Activated naive CD4-positive, alpha-beta T cell treated with Interleukin-2 at 50 U/mL for 16 hours (primary cell): ENCODE results near the gene ARHGAP15.

Experiments used
- DNase-seq: peaks from one replicate; pipeline ENCODE4 v3.0.0-alpha.2; 2020

Gene ARHGAP15

DNA sequence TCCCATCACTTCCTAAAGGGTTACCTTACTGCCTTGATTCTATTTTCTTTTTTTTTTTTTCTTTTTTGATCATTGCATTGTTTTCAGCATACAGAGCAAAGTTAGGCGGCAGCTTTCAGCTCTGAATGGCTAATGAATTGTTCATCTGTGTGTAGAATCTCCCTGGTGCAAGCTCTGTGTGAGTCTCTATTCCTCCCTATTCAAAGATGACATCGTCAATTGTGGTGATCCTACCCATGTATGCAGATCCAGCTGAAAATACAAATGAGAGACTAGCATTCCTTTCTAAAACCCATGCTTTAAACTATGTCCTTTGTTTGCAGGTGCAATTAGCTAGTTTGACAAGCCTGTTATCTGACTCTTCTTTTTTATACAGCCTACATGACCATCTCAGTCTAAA is 539.0 kb downstream of the ARHGAP15 start:
- no peak for DNase-seq

DNA sequence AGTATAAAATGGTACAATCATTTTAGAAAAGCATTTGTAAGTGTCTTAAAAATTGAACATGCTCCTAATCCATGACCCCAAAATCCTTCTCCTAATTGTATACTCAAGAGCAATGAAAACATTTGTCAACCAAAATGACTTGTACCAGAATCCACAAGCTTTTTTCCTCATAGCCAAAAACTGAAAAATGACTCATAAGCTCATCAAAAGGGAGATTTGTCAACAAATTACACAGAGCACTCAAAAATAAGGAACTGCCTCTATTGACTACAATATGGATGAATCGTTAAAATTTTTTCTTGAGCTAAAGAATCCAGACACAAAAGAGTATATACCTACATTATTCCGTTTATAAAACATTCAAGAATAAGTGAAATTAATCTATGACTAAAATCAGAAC is 544.8 kb downstream of the ARHGAP15 start:
- no peak for DNase-seq

DNA sequence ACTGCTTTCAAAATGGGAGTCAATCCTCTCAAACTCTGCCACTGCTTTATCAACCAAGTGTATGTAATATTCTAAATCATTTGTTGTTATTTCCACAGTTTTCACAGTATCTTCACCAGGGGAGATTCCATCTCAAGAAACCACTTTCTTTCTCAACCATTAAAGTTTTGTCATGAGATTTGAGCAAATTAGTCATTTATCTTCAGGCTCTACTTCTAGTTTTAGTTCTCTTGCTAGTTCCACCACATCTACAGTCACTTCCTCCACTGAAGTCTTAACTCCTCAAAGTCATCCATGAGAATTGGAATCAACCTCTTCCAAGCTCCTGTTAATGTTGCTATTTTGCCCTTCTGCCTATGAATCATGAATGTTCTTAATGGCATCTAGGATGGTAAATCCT is 545.8 kb downstream of the ARHGAP15 start:
- no peak for DNase-seq

DNA sequence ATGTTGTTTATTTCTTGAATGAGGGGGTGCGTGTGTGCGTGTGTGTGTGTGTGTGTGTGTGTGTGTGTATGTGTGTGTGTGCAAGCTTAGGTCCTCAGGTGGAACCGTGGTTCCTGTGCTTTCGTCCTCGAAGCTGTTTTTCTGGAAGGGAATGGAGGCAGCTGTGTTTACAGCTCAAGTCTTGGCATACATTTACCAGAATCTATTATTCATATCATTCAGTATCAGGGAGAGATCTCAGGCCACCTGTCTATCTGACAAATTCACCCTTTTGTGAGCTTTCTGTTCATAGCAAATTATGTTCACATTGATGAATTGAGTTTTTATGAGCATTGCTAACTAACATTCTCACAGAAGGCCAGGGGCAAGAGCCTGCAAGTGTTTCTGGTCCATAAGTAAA is 550.4 kb downstream of the ARHGAP15 start:
- DNase-seq = no peak

DNA sequence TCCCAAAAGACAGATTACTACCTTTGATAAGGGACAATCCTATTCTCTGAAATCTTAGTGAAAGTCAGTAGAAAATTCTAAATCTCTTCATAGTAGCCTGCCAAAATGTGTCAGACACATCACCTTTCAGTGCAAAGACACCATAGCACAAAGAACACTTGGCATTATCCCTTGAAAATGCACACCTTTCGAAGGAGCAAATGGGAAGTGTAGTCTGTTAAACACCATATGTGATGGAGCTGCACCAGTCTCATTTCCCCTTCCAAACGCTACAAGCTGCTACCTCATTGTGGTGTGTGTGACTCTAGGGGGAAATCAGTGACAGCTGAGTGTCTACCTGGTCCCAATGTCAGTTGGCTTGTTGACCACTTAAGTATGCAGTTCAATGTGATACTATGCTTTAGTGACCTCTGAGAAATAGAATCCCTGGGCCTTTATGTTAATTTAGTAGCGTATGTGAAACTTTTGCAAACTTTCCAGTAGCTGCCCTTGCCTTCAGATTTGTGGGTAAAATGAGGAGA is 551.7 kb downstream of the ARHGAP15 start:
- no peak for DNase-seq

DNA sequence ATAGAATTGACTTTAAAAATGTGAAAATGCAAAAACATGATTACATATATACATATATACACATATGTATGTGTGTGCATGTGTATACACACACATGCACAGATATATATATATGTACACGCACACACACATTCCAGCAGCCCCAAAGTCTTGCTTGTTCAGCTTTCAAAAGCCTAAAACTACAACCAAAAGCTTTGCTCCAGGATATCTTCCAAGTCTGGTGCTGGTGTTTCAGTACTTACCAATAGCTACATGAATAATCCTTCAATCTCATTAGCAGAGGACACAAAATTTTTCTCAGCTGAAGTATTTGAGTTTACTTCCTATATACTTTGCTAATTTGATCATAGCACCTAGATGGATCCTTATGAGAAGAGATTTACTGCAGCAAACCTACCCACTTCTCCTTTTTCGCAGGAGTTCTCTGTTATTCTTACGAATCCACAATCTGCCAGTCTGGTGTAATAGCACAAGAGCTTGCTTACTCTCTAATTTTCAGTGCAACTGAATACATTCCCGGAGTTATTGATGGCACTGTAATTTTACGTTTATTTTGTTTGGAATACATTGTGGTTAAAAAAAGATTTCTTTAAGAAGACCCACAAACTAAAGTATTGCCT is 553.3 kb downstream of the ARHGAP15 start:
- DNase-seq = no peak

DNA sequence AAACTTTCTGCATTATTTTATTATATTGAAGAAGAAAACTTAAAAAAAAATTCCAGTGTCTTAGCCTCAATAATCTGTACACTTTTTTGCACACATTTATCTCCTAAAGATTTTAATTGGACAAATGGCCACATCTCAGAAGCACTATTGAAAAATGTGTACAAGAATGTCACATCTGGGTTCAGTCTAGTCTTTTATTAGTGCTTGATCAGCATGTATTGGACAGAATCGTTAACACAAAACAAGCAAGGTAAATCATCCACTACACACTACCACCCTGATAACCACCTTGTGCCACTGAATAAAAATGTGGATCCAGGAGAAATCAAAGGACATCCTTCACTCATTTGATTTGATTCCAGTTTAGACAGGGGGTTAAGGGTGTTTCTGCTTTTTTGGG is 554.8 kb downstream of the ARHGAP15 start:
- no peak for DNase-seq

DNA sequence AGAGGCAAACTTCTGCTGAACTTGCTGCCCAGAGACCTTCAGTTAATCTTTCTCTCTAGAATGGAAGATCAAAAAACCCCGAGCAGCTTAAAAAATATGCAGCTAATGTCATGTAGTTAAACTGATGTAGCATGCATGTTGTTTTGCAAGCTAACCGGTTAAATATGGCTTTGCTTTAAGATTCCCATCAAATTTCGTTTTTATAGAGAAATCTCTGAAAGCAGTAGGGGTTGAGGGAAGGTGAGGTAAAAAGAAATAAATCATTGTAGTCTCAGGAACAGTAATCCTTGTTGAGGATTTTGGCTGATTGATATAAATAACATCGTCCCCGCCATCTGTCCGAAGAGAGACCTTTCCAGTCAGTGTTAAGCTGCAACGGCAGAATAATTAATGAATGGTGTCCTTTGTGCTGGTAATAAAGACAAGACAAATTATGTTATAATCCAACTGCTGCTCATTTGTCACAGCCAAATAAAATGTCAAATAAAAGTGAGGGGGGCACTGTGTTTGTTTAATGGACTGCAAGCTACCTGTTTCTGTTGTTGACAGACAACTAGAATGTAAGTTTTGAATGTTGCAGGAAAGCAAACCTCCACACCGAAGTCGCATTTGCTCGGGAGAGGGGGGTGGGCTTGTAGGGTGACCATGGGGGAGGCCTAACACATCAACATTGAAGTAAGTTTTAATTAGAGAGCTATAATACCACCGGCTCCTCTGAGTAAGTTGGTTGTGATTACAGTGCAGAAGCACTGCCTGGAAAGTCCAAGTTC is 555.5 kb downstream of the ARHGAP15 start:
- DNase-seq = no peak

DNA sequence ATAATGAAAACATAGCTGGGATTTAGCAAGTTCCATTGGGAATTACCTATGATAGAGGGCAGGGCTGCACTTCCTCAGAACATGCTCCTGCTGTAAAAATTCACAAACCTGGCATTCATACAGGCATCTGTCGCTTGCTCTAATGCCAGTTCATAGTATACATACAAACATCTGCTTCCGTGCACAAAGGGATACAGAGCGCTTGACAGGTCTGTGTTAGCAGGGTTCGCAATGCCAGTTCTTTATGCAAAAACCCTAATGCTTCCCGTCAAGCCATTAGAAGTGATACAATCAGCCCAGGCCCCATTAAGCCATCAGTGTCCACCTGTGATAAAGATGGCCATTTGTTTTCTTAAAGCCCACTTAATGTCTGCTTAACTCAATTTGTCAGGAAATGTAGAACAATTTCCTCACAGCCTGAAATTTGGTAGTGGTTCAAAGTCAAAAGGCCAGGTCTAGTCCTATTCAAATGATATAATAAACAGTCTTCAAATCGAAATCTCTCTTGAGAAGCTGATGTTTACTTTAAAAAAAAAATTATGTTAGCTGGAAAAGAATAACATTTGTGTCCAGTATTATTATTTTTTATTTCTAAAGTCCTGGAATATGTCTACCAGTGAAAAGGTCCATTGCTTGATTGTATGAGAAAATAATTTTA is 556.3 kb downstream of the ARHGAP15 start:
- no peak for DNase-seq

DNA sequence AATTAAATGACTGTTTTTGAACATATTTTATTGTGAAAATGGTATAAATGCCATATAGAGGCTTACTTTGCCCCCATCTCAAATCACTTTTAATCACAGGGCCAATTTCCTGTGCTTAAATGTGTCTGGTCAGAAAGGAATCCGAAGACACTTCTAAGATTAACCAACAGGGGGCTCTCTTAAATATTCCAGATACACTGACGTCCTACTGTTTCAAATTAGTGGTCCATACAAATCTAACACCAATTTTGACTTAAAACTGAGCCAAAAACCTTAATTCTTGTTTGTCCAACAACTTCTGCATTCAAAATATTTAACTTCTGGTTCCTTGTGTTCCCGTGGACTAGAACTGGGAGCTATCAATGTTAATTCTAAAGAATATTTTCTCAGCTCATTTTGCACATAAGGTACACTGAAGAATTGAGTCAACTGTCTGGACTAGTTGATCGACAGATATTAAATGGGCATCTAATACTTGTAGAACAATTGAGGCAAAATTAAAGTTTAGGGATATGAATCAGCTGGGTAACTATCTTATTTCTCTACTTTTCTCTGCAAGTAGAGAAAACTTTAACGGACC is 557.5 kb downstream of the ARHGAP15 start:
- no peak for DNase-seq

DNA sequence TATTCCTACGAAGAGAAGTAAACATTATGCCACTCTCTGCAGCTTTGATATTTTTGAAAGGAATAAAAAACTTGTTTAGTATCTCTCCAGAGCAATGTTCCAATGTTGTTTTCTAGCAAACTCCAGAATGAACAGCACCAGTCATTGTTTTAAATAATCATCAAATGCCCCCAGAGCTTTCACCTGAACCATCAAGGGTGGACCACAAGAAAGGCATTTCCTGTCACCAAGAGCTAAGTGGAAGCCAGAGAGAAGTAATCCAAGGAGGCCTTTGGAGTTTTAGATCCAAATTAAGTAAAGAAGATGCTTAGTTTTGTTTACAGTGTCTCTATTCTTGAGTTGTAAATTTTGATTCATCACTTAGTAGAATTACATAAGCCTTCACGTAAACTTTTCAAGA is 559.0 kb downstream of the ARHGAP15 start:
- no peak for DNase-seq

DNA sequence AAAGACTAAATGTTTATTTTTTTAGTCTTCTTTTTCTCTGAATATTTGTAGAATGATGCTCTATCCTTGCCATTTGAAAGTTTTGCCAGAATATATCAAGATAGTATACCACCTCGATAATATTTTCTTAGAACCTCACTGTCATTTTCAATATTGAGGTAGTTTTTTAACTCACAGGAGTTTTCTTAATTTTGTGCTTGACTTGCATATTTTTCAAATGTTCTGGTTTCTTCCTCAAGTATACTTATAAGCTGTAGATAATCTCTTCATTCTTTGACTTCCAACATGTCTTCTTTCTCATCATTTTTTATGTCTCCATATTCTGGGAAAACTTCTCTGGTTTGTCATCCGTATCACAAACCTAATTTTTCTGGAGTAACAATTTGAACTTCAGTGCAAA is 559.6 kb downstream of the ARHGAP15 start:
- no peak for DNase-seq

DNA sequence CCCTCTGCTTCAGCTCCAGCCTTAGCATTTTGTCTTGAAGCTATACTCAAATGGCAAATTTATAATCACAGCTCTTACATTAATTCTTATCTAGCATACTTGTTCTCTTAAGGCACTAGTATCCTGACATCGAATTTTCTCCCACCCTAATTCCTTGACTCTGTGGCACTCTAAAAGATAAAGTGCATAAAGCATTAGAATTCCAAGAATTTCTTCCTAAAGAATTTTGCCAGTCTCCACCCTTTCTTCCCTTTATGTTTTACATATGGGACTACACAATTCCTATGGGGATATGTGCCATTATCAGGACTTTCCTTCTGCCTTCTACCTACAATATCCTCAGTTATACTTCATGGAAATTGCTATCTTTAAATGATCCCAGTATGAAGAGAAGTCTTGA is 560.3 kb downstream of the ARHGAP15 start:
- no peak for DNase-seq

DNA sequence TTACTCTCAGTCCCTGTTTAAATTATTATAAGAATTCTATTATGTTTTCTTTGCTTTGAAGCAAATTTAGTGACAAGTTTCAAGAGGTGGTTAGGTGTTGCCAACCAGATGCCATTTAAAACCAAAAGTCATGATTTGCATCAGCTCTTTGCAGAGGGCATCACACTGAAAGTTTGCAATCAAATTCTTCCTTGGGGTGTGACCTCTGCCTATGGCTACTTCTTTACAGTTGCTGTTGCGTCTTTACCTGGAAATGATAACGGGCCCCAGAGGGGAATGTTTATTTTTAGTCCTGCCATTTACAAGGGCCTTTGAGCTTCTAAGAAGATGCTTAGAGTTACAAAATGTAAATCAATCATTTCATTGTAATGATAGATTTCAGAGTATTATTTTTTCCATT is 561.0 kb downstream of the ARHGAP15 start:
- no peak for DNase-seq

DNA sequence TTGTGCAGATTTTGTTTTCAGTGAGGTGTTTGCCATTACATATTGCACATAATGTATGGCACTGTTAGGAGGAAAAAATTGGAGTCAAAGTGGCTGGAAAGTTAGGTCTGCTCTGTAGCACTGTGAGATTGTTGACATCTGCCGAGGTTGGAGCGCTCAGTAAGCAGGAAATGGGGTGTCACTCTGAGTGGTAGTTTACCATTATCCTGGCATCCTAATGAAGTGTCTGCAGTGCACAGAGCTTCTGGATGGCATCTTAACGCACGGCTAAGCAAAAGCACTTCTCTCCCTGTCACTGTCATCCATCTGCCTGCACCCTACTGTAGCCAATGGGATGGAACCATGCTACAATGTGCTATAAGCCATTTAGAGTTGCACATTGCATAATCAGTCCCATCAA is 561.9 kb downstream of the ARHGAP15 start:
- DNase-seq = no peak

DNA sequence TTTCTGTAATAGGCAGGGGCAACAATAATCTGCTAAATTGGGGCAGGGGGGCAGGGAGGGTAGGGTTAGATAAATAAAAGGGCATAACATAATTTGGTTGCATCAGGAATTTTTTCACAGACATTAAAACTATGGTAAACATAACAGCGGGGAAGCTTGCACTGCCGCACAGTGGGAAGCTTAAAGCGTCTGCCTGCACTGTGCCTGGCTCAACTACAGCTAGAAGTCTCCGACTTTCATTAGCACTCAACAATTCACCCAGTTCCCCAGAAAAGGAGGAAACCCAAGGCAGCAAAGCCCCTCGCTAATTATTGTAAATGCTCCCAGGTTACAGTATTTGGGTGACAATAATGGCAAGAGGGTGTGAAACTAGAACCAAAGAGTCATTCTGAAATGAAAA is 562.9 kb downstream of the ARHGAP15 start:
- no peak for DNase-seq

DNA sequence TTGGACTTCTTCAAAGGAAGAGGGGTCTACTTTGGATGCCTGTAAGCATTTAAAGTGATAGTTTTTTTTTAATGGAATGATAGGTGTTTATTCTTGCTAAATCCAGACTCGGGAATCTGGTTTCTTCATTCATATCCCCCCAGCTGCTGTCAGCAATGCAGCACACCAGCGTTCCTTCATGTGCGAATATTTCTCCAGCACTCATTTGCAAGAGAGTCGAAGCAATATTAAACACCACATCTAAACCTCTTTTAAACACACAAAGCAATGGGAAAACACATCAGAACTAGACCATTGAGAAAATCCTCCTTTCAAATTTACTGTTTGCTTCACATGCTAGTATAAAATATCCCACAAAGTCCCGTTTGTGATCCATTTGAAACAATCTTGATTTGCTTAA is 563.7 kb downstream of the ARHGAP15 start:
- no peak for DNase-seq

DNA sequence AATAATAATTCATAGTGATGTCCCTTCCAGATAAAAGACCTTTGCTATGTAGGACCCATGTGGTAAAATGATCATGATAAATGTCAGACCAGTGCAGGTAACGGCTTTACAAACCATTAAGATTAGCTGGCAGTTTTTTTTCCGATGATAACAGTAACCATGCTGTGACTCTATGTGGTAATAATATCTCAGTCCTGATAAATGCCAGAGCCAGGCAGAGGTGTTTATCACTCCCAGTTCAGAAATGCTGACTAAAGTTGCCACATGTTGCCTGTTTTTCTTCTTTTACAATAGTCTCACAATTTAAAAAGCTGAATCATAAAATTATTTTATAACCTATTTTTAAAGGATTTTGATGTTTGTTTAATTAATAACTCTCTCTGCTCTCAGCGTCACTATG is 565.1 kb downstream of the ARHGAP15 start:
- no peak for DNase-seq

DNA sequence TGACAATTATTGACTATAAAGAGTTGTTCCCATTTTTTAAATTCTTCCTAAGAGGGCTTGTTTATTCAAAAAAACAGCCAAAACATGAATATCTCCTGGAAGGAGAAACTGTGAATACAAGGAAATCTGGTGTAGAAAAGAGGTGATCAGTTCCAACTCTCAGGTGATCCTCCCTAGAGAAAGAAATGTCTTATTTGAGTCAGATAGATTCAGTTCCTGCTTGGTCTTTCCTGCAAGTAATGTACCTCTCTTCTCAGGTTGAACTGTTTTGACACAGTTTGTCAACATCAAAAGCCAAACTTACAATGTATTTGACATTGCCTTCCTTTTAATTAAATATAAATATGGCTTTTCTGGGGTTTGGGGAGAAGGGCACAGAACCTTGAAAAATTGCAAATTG is 567.4 kb downstream of the ARHGAP15 start:
- DNase-seq = no peak

DNA sequence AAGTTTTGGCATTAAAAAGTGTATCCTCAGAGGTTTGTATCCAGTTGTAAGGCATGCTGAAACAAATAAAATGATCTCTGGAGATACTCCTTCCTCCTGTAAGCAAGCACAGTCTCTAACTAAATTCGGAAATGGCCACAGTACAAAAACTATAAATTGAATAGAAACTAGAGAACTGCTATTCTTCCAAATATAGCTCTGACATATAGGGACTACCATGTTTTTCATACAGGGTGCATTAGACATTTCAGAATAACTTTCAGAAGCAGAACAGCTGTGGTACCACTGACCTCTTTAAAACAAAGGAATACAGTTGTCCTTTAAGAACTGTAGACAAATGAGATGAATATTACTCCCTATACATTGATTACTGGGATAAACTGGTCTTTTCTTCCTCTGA is 568.5 kb downstream of the ARHGAP15 start:
- DNase-seq = no peak

DNA sequence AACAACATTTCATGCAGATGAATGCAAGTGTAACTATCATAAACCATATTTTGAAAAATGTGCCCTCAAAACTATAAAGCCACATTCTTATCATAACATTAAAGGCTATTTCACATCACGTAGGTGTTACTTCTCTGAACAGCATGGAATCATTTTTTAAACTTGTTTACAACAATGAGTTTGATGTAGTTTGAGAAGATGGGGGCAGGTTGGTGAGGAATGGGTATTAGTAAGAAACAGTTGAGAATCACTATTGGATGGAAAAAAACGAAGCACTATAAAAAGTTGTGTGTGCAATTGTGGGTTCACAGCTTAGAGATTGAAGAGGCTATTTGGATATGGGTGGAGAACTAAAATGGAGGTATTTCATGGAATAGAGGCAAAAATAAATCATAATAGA is 569.1 kb downstream of the ARHGAP15 start:
- no peak for DNase-seq

DNA sequence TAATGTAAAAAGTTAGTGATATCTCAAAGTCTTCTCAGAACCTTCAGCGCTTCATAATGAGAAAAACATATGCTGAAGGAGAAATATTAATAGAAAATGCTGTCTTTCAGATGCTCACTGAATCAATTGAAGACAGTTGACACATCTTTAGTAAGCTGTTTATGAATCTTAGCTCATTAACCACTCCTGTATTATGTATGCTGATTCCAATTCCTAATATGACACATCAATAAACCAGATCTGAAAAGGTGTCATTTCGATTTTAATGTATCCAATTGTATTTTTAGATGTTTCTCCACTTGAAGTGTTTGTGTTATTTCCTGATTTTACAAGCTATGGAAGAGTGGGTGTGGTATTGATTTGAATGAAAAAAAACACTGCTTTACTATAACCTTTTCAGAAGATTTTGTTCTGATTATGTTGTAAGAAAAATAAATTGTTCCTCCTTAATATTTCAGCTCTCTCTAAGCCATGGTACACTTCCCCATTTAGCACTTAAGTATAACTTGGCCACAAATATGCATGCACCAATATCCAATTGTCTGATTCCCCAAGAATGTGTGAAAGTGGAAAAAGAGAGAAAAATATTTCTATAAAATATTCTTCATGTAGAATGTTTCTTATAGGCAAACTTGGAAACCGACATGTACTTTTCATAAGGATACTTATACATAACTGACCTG is 569.8 kb downstream of the ARHGAP15 start:
- DNase-seq = no peak

DNA sequence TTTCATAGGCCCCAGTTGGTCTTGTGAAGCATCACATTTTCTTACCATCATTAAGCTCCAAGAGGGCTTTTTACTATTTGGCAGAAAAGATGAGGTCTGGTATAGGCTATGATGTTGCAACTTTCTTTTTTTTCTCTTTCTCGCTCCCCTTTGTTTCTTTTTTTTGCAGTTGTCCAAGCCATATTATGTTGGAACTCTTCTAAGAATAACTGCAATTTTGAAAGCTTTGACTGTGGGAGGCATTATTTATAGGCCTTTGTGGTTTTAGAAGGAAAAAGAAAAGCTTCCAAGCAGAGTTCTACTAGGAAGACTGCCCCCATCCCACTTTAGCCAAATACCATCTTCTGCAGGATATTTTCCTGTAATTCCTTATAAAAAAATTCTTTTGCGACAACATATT is 571.6 kb downstream of the ARHGAP15 start:
- no peak for DNase-seq
